ENCODE measurements around the gene LPP. TPM values are rescaled to one million over a fixed set of nuclear protein-coding genes. Genes with fewer than 3 reads are reported as not detected.

The LPP gene
- total RNA-seq, 2 donors from 2014 or later, result 1,568 to 1,607 TPM

GRCh38 chr3:188884299-188885043 is 730.5 kb downstream of the LPP start:
- ATAC-seq (ENCODE audit: insufficient number of reproducible peaks, low FRiP score, low read depth) (no peak), DNase-seq (ENCODE audit: low spot score) (no peak)
- Histone ChIP-seq H3K36me3 (peaks cover 17% of the 10 kb centered on the region), H3K27ac (no peak overlapping the region), H3K4me3 (no peak overlapping the region), H3K4me1 (ENCODE audit: control insufficient read depth in 1 of 2, low read depth in 2 of 2) (peaks cover 34 to 52% of the 10 kb centered on the region in 2 donors), H3K9me3 (no peaks in the 10 kb centered on the region), H3K27me3 (replicated peaks; ENCODE audit: insufficient read depth) (no peaks in the 10 kb centered on the region)
- TF ChIP-seq, protein P1, sequence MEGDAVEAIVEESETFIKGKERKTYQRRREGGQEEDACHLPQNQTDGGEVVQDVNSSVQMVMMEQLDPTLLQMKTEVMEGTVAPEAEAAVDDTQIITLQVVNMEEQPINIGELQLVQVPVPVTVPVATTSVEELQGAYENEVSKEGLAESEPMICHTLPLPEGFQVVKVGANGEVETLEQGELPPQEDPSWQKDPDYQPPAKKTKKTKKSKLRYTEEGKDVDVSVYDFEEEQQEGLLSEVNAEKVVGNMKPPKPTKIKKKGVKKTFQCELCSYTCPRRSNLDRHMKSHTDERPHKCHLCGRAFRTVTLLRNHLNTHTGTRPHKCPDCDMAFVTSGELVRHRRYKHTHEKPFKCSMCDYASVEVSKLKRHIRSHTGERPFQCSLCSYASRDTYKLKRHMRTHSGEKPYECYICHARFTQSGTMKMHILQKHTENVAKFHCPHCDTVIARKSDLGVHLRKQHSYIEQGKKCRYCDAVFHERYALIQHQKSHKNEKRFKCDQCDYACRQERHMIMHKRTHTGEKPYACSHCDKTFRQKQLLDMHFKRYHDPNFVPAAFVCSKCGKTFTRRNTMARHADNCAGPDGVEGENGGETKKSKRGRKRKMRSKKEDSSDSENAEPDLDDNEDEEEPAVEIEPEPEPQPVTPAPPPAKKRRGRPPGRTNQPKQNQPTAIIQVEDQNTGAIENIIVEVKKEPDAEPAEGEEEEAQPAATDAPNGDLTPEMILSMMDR (IDR thresholded peaks at IDR 0.05), result no peak

DNA sequence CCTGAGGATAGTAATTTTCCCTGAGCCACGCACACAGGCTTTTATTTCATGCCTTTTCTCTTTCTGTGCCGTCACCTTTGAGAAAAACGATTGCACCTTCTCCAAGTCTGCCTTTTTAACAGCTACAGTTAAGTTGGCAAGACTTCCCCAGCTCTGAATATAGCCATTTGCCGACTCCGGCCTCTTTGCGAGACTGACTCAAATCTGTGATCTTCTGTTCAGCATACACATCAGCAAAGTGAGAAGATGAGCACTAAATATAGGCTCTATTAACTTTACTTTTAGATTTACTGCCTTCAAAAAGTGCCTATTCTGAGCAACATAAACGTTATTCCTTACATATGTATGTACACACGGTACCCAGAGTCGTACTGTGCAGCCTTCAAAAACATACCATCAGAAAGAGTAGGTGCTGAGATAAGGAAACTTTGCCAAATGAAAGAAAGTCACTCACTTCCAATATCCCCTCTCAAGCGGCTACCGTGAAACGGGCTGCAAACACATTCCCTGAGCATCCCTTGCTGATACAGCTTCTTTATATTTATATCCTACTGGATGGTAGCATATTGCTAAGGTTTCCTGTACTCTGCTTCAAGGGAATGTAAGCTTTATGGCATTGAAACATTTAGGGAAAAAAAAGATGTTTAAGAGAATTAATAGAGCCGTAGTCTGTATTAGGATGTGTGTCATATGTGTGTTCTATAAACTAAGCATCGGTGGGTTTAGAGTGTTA is 734.5 kb downstream of the LPP start:
- Histone ChIP-seq H3K27ac (peak overlapping the region; percentile 52 to 86), H3K4me3 (peak overlapping the region; percentile 29), H3K4me1 (ENCODE audit: control insufficient read depth in 1 of 2, low read depth in 2 of 2) (peaks cover 25 to 37% of the 10 kb centered on the region in 2 donors), H3K9me3 (no peaks in the 10 kb centered on the region), H3K36me3 (peaks cover 16% of the 10 kb centered on the region), H3K27me3 (replicated peaks; ENCODE audit: insufficient read depth) (no peaks in the 10 kb centered on the region)
- no peak for ATAC-seq (ENCODE audit: insufficient number of reproducible peaks, low FRiP score, low read depth)
- DNase-seq (ENCODE audit: low spot score), result no peak
- TF ChIP-seq, protein P1 (IDR thresholded peaks at IDR 0.05), result no peak

GRCh38 chr3:188889054-188889491 is 735.1 kb downstream of the LPP start:
- no peak for DNase-seq (ENCODE audit: low spot score)
- peak; percentile 59 for ATAC-seq (ENCODE audit: insufficient number of reproducible peaks, low FRiP score, low read depth)

DNA sequence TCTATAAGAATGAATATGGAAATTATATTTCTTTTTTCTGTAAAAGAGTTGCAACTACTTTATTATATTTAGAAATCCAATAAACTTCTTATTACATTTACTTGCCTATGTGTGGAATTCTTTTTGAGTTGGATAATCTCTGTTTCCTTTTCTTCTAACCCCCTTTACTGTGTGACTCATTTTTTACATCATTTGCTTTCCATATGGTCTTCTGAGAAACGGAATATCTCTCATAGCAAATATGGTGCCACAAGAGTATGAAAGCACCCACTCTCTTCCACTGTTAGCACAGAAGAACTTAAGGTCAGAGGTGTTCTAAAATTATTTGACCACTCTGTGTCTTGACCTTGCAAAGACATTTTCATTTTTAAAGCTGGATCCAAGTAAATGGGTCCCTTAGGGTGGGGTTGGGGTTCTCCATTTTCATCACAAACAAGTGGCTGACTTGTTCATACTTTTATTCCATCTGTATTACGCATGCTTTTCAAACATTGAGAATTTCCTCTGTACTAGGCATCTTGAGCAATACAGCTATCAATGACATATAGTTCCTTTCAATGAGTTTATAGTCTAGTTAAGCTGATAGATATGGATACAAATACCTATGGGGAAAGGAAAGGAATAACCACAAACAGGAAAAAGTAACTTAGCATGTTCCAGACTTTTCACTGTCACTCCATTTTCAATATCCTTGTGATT is 736.8 kb downstream of the LPP start:
- Histone ChIP-seq H3K9me3 (no peaks in the 10 kb centered on the region), H3K4me3 (no peak overlapping the region), H3K27ac (peak overlapping the region in 1 of 2 donors; percentile 86), H3K27me3 (replicated peaks; ENCODE audit: insufficient read depth) (no peaks in the 10 kb centered on the region), H3K36me3 (peaks cover 3% of the 10 kb centered on the region), H3K4me1 (ENCODE audit: control insufficient read depth in 1 of 2, low read depth in 2 of 2) (peaks cover 25 to 37% of the 10 kb centered on the region in 2 donors)
- TF ChIP-seq, protein P1 (IDR thresholded peaks at IDR 0.05), result no peak
- ATAC-seq (ENCODE audit: insufficient number of reproducible peaks, low FRiP score, low read depth) (no peak), DNase-seq (ENCODE audit: low spot score) (no peak)

More at GRCh38 chr3:188889054-188889491, 735.1 kb downstream of the LPP start:
- TF ChIP-seq, protein P1 (IDR thresholded peaks at IDR 0.05), result no peak
- Histone ChIP-seq H3K4me3 (peak overlapping the region; percentile 29), H3K27ac (peak overlapping the region; percentile 52 to 86), H3K27me3 (replicated peaks; ENCODE audit: insufficient read depth) (no peaks in the 10 kb centered on the region), H3K9me3 (no peaks in the 10 kb centered on the region), H3K36me3 (peaks cover 13% of the 10 kb centered on the region), H3K4me1 (ENCODE audit: control insufficient read depth in 1 of 2, low read depth in 2 of 2) (peaks cover 25 to 37% of the 10 kb centered on the region in 2 donors)

GRCh38 chr3:188899881-188900280 is 745.9 kb downstream of the LPP start:
- Histone ChIP-seq H3K36me3 (no peaks in the 10 kb centered on the region), H3K9me3 (no peaks in the 10 kb centered on the region), H3K4me1 (ENCODE audit: control insufficient read depth in 1 of 2, low read depth in 2 of 2) (peaks cover 13 to 31% of the 10 kb centered on the region in 2 donors), H3K27ac (peak overlapping the region in 1 of 2 donors; percentile 72), H3K4me3 (no peak overlapping the region), H3K27me3 (replicated peaks; ENCODE audit: insufficient read depth) (no peaks in the 10 kb centered on the region)
- TF ChIP-seq, protein P1 (IDR thresholded peaks at IDR 0.05), result no peak
- no peak for ATAC-seq (ENCODE audit: insufficient number of reproducible peaks, low FRiP score, low read depth)
- DNase-seq (ENCODE audit: low spot score), result no peak
